Thyroid gland (tissue), 4 donors: ENCODE data around the gene HAAO.

ENCODE experiments used
- CTCF ChIP-seq, 6 experiments: fragments of 200-600 bp in 3 of 6; fragments of 450-650 bp in 3 of 6; sonication (generic) in 3 of 6; IDR thresholded peaks; one replicate each; pipeline ENCODE4 v1.5.1; 2016 to 2019; ENCODE audit warnings: antibody characterized with exemption in 6 of 6, mild to moderate bottlenecking in 2 of 6, inconsistent platforms in 1 of 6, moderate library complexity in 1 of 6
- POLR2A ChIP-seq, 2 donors: fragments of 450-650 bp; IDR thresholded peaks; one replicate each; pipeline ENCODE4 v1.6.1; 2017; ENCODE audit warnings: antibody characterized with exemption in 2 of 2, mild to moderate bottlenecking in 2 of 2, moderate library complexity in 1 of 2

- TF ChIP-seq CTCF (IDR thresholded peaks at IDR 0.05) (no peak), POLR2A (IDR thresholded peaks at IDR 0.05) (no peak)
Observed at GRCh38 chr2:42771546-42772153, 20.7 kb downstream of the HAAO start.
